PC-3 (cell line): ENCODE measurements around the gene SCYGR7.

Experiments used
- EZH2 ChIP-seq: fragments of 300-600 bp; sonication (generic); IDR thresholded peaks from one replicate; pipeline ENCODE4 v1.6.1; 2017; ENCODE audit warnings: antibody characterized with exemption, mild to moderate bottlenecking, low read length; ENCODE audit not compliant: unreplicated experiment
- EZH2phosphoT487 ChIP-seq: fragments of 300-600 bp; sonication (generic); IDR thresholded peaks from 2 replicates; pipeline ENCODE4 v1.6.1; 2018; ENCODE audit warnings: mild to moderate bottlenecking, antibody characterized with exemption, low read length, borderline replicate concordance
- TF ChIP-seq, protein P1 (sequence below): fragments of 300-600 bp; sonication (generic); conservative IDR thresholded peaks from 2 replicates; pipeline ENCODE4 v1.5.1; 2017; ENCODE audit warnings: antibody characterized with exemption, low read depth, mild to moderate bottlenecking, low read length

DNA sequence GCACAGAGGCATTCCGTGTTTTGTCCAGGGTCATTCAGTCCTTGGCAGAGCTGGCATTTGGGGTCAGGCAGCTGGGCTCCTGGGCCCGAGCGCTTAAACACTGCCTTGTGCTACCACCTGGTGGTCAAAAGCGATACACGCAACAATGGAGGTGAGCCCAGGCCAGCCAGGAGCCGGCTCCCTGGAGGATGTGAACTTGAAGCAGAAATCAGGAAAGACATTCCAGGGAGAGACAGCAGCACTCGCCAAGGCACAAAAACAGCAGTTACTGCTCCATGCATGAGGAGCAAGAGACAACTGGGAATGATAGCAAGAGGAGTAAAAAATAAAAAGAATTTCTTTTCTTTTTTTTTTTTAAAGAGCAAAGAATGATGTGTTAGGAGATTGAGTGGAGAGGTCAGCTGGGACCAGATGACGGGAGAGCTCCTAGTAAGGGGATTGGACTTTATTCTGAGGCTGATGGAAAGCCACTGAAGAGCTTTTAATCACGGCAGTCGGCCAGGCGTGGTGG lies 38.3 kb downstream of the SCYGR7 start:
- no peak for TF ChIP-seq EZH2phosphoT487
- TF ChIP-seq, protein P1, sequence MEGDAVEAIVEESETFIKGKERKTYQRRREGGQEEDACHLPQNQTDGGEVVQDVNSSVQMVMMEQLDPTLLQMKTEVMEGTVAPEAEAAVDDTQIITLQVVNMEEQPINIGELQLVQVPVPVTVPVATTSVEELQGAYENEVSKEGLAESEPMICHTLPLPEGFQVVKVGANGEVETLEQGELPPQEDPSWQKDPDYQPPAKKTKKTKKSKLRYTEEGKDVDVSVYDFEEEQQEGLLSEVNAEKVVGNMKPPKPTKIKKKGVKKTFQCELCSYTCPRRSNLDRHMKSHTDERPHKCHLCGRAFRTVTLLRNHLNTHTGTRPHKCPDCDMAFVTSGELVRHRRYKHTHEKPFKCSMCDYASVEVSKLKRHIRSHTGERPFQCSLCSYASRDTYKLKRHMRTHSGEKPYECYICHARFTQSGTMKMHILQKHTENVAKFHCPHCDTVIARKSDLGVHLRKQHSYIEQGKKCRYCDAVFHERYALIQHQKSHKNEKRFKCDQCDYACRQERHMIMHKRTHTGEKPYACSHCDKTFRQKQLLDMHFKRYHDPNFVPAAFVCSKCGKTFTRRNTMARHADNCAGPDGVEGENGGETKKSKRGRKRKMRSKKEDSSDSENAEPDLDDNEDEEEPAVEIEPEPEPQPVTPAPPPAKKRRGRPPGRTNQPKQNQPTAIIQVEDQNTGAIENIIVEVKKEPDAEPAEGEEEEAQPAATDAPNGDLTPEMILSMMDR: peak; percentile 91
- no peak for TF ChIP-seq EZH2
